ENCODE measurements around the gene RPS25. TPM values are rescaled to one million over a fixed set of nuclear protein-coding genes. Genes with fewer than 3 reads are reported as not detected.

RPS25 gene
- total and polyA plus RNA-seq, 2 experiments from 2014 or later, result 1,058 to 1,502 TPM

GRCh38 chr11:119056421-119056999 is 38.4 kb upstream of the RPS25 start:
- WGBS (ENCODE audit: low lambda C conversion rate, missing lambda C conversion rate), result under 1% methylated on average over 36 of the region's 48 CpGs
- Histone ChIP-seq H3K4me3 (peak overlapping the region; percentile 64), H2AFZ (peak overlapping the region; percentile 64), H3K27me3 (no peaks in the 10 kb centered on the region), H3K9me3 (ENCODE audit: low read depth) (no peaks in the 10 kb centered on the region), H3K36me3 (replicated peaks; ENCODE audit: insufficient read depth, low read depth) (no peaks in the 10 kb centered on the region), H3K4me2 (peak overlapping the region; percentile 96), H3K9me2 (replicated peaks; ENCODE audit: insufficient read depth) (no peaks in the 10 kb centered on the region), H3K4me1 (ENCODE audit: insufficient read depth) (peaks cover 13% of the 10 kb centered on the region), H3K79me2 (peaks cover 32% of the 10 kb centered on the region), H3K27ac (peak overlapping the region; percentile 86), H4K20me1 (ENCODE audit: insufficient read depth, poor library complexity, severe bottlenecking) (peaks cover 6% of the 10 kb centered on the region)
- peak; percentile 63 for DNase-seq (ENCODE audit: low spot score)
- no peak for TF ChIP-seq CTCF (IDR thresholded peaks at IDR 0.05; ENCODE audit: poor library complexity)

- 62% methylated on average over 6 of the region's 6 CpGs for WGBS (ENCODE audit: low lambda C conversion rate, missing lambda C conversion rate)
- Histone ChIP-seq H3K4me3 (peak overlapping the region; percentile 64), H3K9me2 (replicated peaks; ENCODE audit: insufficient read depth) (no peaks in the 10 kb centered on the region), H3K4me2 (peak overlapping the region; percentile 96), H3K27me3 (no peaks in the 10 kb centered on the region), H3K4me1 (ENCODE audit: insufficient read depth) (peaks cover 13% of the 10 kb centered on the region), H2AFZ (peak overlapping the region; percentile 64), H3K79me2 (peaks cover 32% of the 10 kb centered on the region), H3K36me3 (replicated peaks; ENCODE audit: insufficient read depth, low read depth) (no peaks in the 10 kb centered on the region), H4K20me1 (ENCODE audit: insufficient read depth, poor library complexity, severe bottlenecking) (peaks cover 6% of the 10 kb centered on the region), H3K9me3 (ENCODE audit: low read depth) (no peaks in the 10 kb centered on the region), H3K27ac (peak overlapping the region; percentile 86)
- TF ChIP-seq EZH2phosphoT487 (IDR thresholded peaks at IDR 0.05; ENCODE audit: low read depth, severe bottlenecking, unreplicated experiment) (no peak), CTCF (IDR thresholded peaks at IDR 0.05; ENCODE audit: poor library complexity) (peak; percentile 17)
- peak; percentile 39 for DNase-seq (ENCODE audit: low spot score)
Observed at GRCh38 chr11:119055901-119056300, 37.8 kb upstream of the RPS25 start.

- Histone ChIP-seq H3K36me3 (replicated peaks; ENCODE audit: insufficient read depth, low read depth) (no peaks in the 10 kb centered on the region), H3K4me2 (no peak overlapping the region), H3K4me3 (no peak overlapping the region), H3K9me2 (replicated peaks; ENCODE audit: insufficient read depth) (no peaks in the 10 kb centered on the region), H2AFZ (no peak overlapping the region), H3K79me2 (peaks cover 26% of the 10 kb centered on the region), H3K27me3 (no peaks in the 10 kb centered on the region), H3K27ac (no peak overlapping the region), H4K20me1 (ENCODE audit: insufficient read depth, poor library complexity, severe bottlenecking) (peaks cover 6% of the 10 kb centered on the region), H3K9me3 (ENCODE audit: low read depth) (no peaks in the 10 kb centered on the region), H3K4me1 (ENCODE audit: insufficient read depth) (peaks cover 13% of the 10 kb centered on the region)
- WGBS (ENCODE audit: low lambda C conversion rate, missing lambda C conversion rate), result 98% methylated on average over 10 of the region's 10 CpGs
- TF ChIP-seq CTCF (IDR thresholded peaks at IDR 0.05; ENCODE audit: poor library complexity) (no peak), EZH2 (IDR thresholded peaks at IDR 0.05; ENCODE audit: borderline replicate concordance) (no peak), EZH2phosphoT487 (IDR thresholded peaks at IDR 0.05; ENCODE audit: low read depth, severe bottlenecking, unreplicated experiment) (no peak)
- DNase-seq (ENCODE audit: low spot score), result no peak
Observed at GRCh38 chr11:119054418-119054817, 36.3 kb upstream of the RPS25 start.

Data from hepatocyte (in vitro differentiated cells).